Measurements from ENCODE around the gene DNASE1L2. TPM values are rescaled to one million over a fixed set of nuclear protein-coding genes. Genes with fewer than 3 reads are reported as not detected.
A peak's percentile ranks its signal among the peaks of the same experiment; 100 is the strongest.

The DNASE1L2 gene
- total and polyA plus RNA-seq, 2 of the 8 experiments (the other 6 are each of a cell fraction or from before 2014, with no cell fraction given), result 0.35 to 0.97 TPM

DNA sequence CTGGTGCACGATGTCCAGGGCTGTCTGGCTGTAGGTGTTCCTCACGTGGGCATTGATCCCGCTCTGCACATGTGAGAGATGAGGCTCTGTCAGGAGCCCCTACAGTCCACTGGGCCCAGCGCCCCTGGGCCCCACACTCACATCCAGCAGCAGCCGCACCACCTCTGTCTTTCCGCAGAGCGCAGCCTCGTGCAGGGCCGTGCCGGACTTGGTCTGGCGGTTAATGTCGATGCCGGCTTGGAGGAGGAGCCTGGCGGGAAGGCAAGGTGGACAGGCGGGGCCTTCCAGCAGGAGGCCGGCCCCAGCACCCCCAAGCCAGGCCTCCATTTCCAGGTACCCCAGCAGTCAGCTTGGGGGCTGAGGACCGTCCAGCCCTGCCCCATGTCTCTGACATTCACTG lies 49.0 kb upstream of the DNASE1L2 start:
- Histone ChIP-seq H3K9ac (replicated peaks in 1 of 4; ENCODE audit: extremely low read depth in 1 of 4, low read depth in 3 of 4, low read length in 3 of 4) (no peak overlapping the region), H3K14ac (ENCODE audit: insufficient read length) (no peak overlapping the region), H3K79me2 (ENCODE audit: control insufficient read depth in 1 of 2, insufficient read depth in 2 of 2, low read length in 2 of 2) (no peaks in the 10 kb centered on the region), H2BK120ac (replicated peaks; ENCODE audit: low read depth, low read length) (no peak overlapping the region), H2BK5ac (ENCODE audit: low read depth, low read length) (no peak overlapping the region), H4K91ac (replicated peaks; ENCODE audit: insufficient read length, low read length) (no peak overlapping the region), H3K4me1 (replicated peaks in 1 of 4; ENCODE audit: control insufficient read depth in 3 of 4, insufficient read depth in 4 of 4, low read length in 3 of 4) (no peaks in the 10 kb centered on the region; a peak in 2 of 7 replicates), H3K4ac (replicated peaks; ENCODE audit: insufficient read length, low read depth, low read length) (no peak overlapping the region), H3K18ac (ENCODE audit: extremely low read depth, low read length) (no peak overlapping the region), H2BK20ac (ENCODE audit: low read length) (no peak overlapping the region), H3K23me2 (ENCODE audit: low read depth, low read length) (peaks cover 1% of the 10 kb centered on the region; the same call in 1 of the 2 replicates), H3K23ac (ENCODE audit: insufficient read length) (no peak overlapping the region), H3K27me3 (replicated peaks in 1 of 4; ENCODE audit: control insufficient read depth in 3 of 4, extremely low read depth in 1 of 4, insufficient read depth in 3 of 4, low read length in 3 of 4) (no peaks in the 10 kb centered on the region), H2BK12ac (ENCODE audit: low read depth, low read length) (no peak overlapping the region), H2BK15ac (ENCODE audit: low read length) (no peak overlapping the region), H2AK5ac (ENCODE audit: low read depth, low read length) (no peak overlapping the region), H4K20me1 (replicated peaks in 1 of 2; ENCODE audit: control insufficient read depth in 1 of 2, insufficient read depth in 2 of 2, low read length in 2 of 2) (peaks cover 0 to 6% of the 10 kb centered on the region in 2 experiments), H3K4me2 (ENCODE audit: insufficient read depth in 1 of 2, low read depth in 2 of 2, low read length in 2 of 2) (no peak overlapping the region), H3K36me3 (ENCODE audit: control insufficient read depth in 2 of 4, insufficient read depth in 4 of 4, low read length in 3 of 4) (peaks cover 0 to 4% (median 0%) of the 10 kb centered on the region in 4 experiments; a peak in 1 of 8 replicates), H3K4me3 (ENCODE audit: extremely low read depth in 1 of 4, insufficient read depth in 2 of 4, low read depth in 3 of 4, low read length in 4 of 4) (no peak overlapping the region), H3K56ac (replicated peaks; ENCODE audit: insufficient read length, low read depth, low read length) (no peak overlapping the region), H4K8ac (ENCODE audit: extremely low read depth, insufficient read depth, low read length) (peak overlapping the region; percentile 51; the same call in 1 of the 2 replicates), H4K5ac (ENCODE audit: insufficient read length, low read depth, low read length) (no peak overlapping the region), H3K9me3 (ENCODE audit: insufficient read depth in 2 of 2, low read depth in 1 of 2, low read length in 1 of 2) (no peaks in the 10 kb centered on the region), H2AFZ (ENCODE audit: low read length) (no peak overlapping the region), H3K27ac (ENCODE audit: low read depth, low read length) (no peak overlapping the region), H3K79me1 (ENCODE audit: low read depth, low read length) (no peaks in the 10 kb centered on the region)
- no peak for DNase-seq (ENCODE audit: low read depth in 1 of 2, low spot score in 2 of 2)
- ChIA-PET CTCF (ENCODE audit: partially characterized antibody) (no interaction called here), POLR2A (ENCODE audit: partially characterized antibody) (interaction anchor here (0.6 to 4.9 kb wide), 6 partner anchors 19 to 480 kb away, joined by 3 to 17 read pairs (median 4); partner anchors contain the start of genes ECI1 and TRAF7)
- WGBS, 2 experiments (ENCODE audit: extremely low coverage in 1 of 2, insufficient coverage in 1 of 2, insufficient read length in 1 of 2, insufficient replicate concordance in 2 of 2, low coverage in 1 of 2, low lambda C conversion rate in 2 of 2, missing lambda C conversion rate in 1 of 2), result 91% methylated on average over 17 of the region's 17 CpGs; no CpG with 5 or more reads in 1 of the 2 experiments
- no peak for FAIRE-seq
- TF ChIP-seq ATF2 (IDR thresholded peaks at IDR 0.05; ENCODE audit: low read length) (no peak), POLR2A (IDR thresholded peaks at IDR 0.05; ENCODE audit: control extremely low read depth in 1 of 2, low read depth in 2 of 2, low read length in 2 of 2) (no peak), RBBP5 (IDR thresholded peaks at IDR 0.05; ENCODE audit: borderline replicate concordance, low read depth, low read length) (no peak), SP2 (IDR thresholded peaks at IDR 0.05; ENCODE audit: low read length) (no peak), SUZ12 (IDR thresholded peaks at IDR 0.05; ENCODE audit: low read length) (no peak), GTF2F1 (IDR thresholded peaks at IDR 0.05; ENCODE audit: borderline replicate concordance, low read depth, low read length) (no peak), POU5F1 (IDR thresholded peaks at IDR 0.05; ENCODE audit: low read depth, low read length) (no peak), RFX5 (IDR thresholded peaks at IDR 0.05; ENCODE audit: borderline replicate concordance, low read depth, low read length) (no peak), EZH2 (IDR thresholded peaks at IDR 0.05; ENCODE audit: low read depth, low read length, severe bottlenecking) (no peak), TBP (IDR thresholded peaks at IDR 0.05; ENCODE audit: low read depth, low read length) (no peak), NRF1 (IDR thresholded peaks at IDR 0.05; ENCODE audit: low read depth, low read length) (no peak), PHF8 (conservative IDR thresholded peaks at IDR 0.05; ENCODE audit: low read depth, low read length) (no peak)

Measured in H1 (cell line).